Ovary (tissue), 9 donors: ENCODE results near the gene LRFN4. TPM values are rescaled to one million over a fixed set of nuclear protein-coding genes. Genes with fewer than 3 reads are reported as not detected.

Experiments
- DNase-seq, 5 donors: peaks; one replicate each; pipeline ENCODE4 v3.0.0-alpha.2; 2019 to 2020
- H3K27ac ChIP-seq, 2 donors: fragments of 200-600 bp; one replicate each; pipeline versions ENCODE4 v1.5.1 to v1.8.0; 2019 to 2022
- H3K27me3 ChIP-seq: fragments of 200-600 bp; one replicate; pipeline ENCODE4 v1.8.0; 2022
- H3K36me3 ChIP-seq: fragments of 200-600 bp; sonication (generic); one replicate; pipeline ENCODE4 v1.5.1; 2019
- H3K4me1 ChIP-seq: one replicate; pipeline ENCODE4 v1.8.1; 2013; ENCODE audit warnings: mild to moderate bottlenecking, moderate library complexity; ENCODE audit not compliant: insufficient read depth
- H3K4me3 ChIP-seq: fragments of 200-600 bp; sonication (generic); one replicate; pipeline ENCODE4 v1.5.1; 2017
- H3K9me3 ChIP-seq, 2 donors: fragments of 200-600 bp in 1 of 2; sonication (generic) in 1 of 2; one replicate each; pipeline versions ENCODE4 v1.5.1 to v1.8.1; 2013 to 2019; ENCODE audit warnings: mild to moderate bottlenecking in 1 of 2, moderate library complexity in 1 of 2
- EP300 ChIP-seq: sonication (generic); formaldehyde crosslinking; IDR thresholded peaks from one replicate; pipeline ENCODE4 v1.6.1; 2017; ENCODE audit warnings: antibody characterized with exemption
- POLR2A ChIP-seq: fragments of 450-650 bp; IDR thresholded peaks from one replicate; pipeline ENCODE4 v1.6.1; 2017; ENCODE audit warnings: antibody characterized with exemption, mild to moderate bottlenecking, moderate library complexity
- WGBS, 3 donors: extraction: QIAGEN DNeasy Blood & Tissue Kit in 1 of 3; methylation state at CpG; one replicate each; pipeline versions ENCODE4 v1.1.5 to v1.1.7; 2013 to 2017; 5-methylcytosine and 5-hydroxymethylcytosine counted together
- intact Hi-C, 4 donors: fragments of 100-400 bp; cut with DNase I; formaldehyde crosslinking; loops; one replicate each; pipeline versions ENCODE4 v1.11.0 to v1.15.1; 2022 to 2023
- polyA plus RNA-seq, 2 donors: library from polyadenylated mRNA; stranded (reverse); fragments of 200-250 nt in 1 of 2; fragments of 350-450 nt in 1 of 2; fragmentation: Illumina TruSeq in 1 of 2; extraction: RNeasy Lipid Tissue Mini Kit (QIAGEN cat#74804) in 1 of 2; gene quantifications; one replicate each; pipeline ENCODE4 v1.2.3, GENCODE V29; 2013 to 2014
- total RNA-seq, 7 donors: library from RNA; depleted of rRNA in 2 of 7; stranded (reverse); fragments of >200 nt in 2 of 7; fragmentation: NEBNext Ultra II Directional in 3 of 7; extraction: Animal tissue kit (Norgen Biotek cat#: 25700) in 3 of 7; gene quantifications; one replicate each; pipeline versions ENCODE4 v1.1.0 to v1.2.4, GENCODE V29; 2016 to 2023
- TF ChIP-seq, protein P1 (sequence below), 3 donors: fragments of 450-650 bp in 2 of 3; fragments of 200-600 bp in 1 of 3; IDR thresholded peaks; one replicate each; pipeline versions ENCODE4 v1.5.1 to v1.8.0; 2016 to 2022; ENCODE audit warnings: antibody characterized with exemption in 3 of 3, mild to moderate bottlenecking in 1 of 3
- donor health status: DM: no; HTN: no; CAD: no; lungs with moderate emphysema.
- donor health status: DM: no; HTN: no; CAD: no.
- donor health status: Bipolar disorder and iron deficiency.
- donor health status: DM: yes; HTN: yes; CAD: no.
- donor health status: DM: no; HTN: no; CAD: no.
- donor health status: DM: yes; HTN: yes; CAD: no.

The LRFN4 gene
- total and polyA plus RNA-seq, 9 donors: 1.3 to 18.1 (median 9.3) TPM; not detected in 1

DNA sequence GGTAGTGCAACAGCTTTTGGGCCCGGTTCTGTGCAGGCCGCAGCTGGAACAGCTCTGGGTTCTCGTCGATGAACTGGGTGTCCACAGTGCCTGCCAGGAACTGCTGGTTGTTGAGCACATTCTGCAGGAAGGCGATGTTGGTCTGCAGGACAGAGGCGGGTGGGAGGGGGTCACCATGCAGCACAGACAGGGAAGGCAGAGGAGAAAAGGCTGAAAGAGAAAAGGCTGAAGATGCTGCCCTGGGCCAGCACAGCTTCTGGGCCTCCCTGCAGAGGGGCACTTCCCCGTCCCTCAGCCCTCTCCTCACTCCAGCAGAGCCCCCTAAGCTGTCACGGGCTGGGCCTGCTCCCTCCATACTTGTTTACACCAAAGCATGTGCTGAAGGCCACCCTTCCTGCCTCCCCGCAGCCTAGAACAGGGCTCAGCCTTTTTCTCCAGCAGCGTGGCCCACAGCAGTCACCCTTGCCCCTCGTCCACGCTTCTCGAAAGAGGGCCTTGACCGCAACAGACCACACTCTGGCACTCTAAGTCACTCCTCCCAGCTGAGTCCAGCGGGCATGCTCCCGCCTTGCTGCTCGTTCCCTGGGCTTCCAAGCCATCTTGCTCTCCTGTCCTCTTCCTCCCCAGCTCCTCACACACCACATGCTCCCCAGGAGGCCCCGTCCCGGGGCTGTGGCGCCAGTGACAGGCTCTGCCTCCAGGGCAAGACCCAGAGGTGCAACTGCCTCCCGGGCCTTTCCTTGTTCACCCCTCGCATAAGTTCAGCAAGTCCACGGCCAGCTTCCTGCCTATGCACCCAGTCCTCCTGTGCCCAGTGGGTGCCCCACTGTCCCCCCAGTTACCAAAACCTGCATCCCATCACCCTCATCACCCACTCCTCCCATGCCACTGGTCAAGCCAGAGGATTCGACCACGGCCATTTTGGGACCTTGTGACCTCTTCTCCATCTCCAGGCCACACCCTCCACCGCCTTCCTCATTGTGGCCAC, 3.3 kb upstream of the LRFN4 start:
- TF ChIP-seq, protein P1, sequence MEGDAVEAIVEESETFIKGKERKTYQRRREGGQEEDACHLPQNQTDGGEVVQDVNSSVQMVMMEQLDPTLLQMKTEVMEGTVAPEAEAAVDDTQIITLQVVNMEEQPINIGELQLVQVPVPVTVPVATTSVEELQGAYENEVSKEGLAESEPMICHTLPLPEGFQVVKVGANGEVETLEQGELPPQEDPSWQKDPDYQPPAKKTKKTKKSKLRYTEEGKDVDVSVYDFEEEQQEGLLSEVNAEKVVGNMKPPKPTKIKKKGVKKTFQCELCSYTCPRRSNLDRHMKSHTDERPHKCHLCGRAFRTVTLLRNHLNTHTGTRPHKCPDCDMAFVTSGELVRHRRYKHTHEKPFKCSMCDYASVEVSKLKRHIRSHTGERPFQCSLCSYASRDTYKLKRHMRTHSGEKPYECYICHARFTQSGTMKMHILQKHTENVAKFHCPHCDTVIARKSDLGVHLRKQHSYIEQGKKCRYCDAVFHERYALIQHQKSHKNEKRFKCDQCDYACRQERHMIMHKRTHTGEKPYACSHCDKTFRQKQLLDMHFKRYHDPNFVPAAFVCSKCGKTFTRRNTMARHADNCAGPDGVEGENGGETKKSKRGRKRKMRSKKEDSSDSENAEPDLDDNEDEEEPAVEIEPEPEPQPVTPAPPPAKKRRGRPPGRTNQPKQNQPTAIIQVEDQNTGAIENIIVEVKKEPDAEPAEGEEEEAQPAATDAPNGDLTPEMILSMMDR (IDR thresholded peaks at IDR 0.05): no peak
- TF ChIP-seq POLR2A (no peak), EP300 (no peak)
- Histone ChIP-seq H3K27ac (no peak overlapping the region), H3K27me3 (no peaks in the 10 kb centered on the region), H3K4me3 (no peak overlapping the region), H3K4me1 (peaks cover 3% of the 10 kb centered on the region), H3K36me3 (no peaks in the 10 kb centered on the region), H3K9me3 (no peaks in the 10 kb centered on the region)
- 88 to 89% (median 89%) methylated on average over 26 of the region's 26 CpGs for WGBS, 3 donors
- intact Hi-C loops: no loop called here
- DNase-seq: peak in 1 of 5 donors; percentile 20

- 90 to 91% (median 90%) methylated on average over 12 of the region's 12 CpGs for WGBS, 3 donors
- peaks cover 3% of the 10 kb centered on the region for H3K4me1 ChIP-seq
- intact Hi-C loops: no loop called here
- no peaks in the 10 kb centered on the region for H3K9me3 ChIP-seq
- H3K27ac ChIP-seq: no peak overlapping the region
- no peak overlapping the region for H3K4me3 ChIP-seq
- H3K27me3 ChIP-seq: no peaks in the 10 kb centered on the region
- H3K36me3 ChIP-seq: no peaks in the 10 kb centered on the region
- TF ChIP-seq EP300 (no peak), POLR2A (no peak)
- TF ChIP-seq, protein P1 (IDR thresholded peaks at IDR 0.05): no peak
- no peak for DNase-seq
Observed at GRCh38 chr11:66854231-66854661, 2.6 kb upstream of the LRFN4 start.

DNA sequence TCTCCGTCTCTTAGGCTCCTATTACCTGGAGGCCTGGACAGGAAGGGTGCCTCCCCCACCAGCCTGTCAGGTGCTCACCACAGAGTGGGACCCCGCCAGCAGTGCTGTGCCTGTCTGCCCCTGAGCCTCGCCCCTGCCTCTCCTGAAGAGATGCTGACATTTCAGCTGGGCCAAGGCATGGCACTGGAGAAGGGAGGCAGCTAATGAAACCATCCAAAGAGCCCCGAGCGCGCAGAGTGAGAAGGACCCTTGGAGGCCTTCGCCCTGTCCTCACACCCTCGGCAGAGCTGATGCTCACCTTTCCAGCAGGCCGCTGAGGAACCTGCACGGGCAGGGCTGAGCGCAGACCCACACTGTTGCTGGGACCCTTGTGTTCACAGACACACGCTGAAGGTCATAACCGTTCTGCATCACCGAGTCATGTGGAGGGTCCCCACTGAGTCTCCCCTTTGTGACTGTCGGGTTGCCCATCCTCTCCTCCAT, 2.1 kb upstream of the LRFN4 start:
- Histone ChIP-seq H3K9me3 (no peaks in the 10 kb centered on the region), H3K4me1 (peaks cover 3% of the 10 kb centered on the region), H3K27ac (no peak overlapping the region), H3K27me3 (no peaks in the 10 kb centered on the region), H3K4me3 (no peak overlapping the region), H3K36me3 (no peaks in the 10 kb centered on the region)
- no peak for TF ChIP-seq POLR2A
- TF ChIP-seq, protein P1 (IDR thresholded peaks at IDR 0.05): no peak
- no peak for TF ChIP-seq EP300
- intact Hi-C loops: no loop called here
- DNase-seq: peak in 1 of 5 donors; percentile 26
- 91 to 94% (median 94%) methylated on average over 12 to 15 of the region's 15 CpGs for WGBS, 3 donors

- 6 to 10% (median 7%) methylated on average over 28 to 51 of the region's 51 CpGs for WGBS, 3 donors
- no peaks in the 10 kb centered on the region for H3K36me3 ChIP-seq
- H3K9me3 ChIP-seq: no peaks in the 10 kb centered on the region
- H3K4me1 ChIP-seq: peaks cover 3% of the 10 kb centered on the region
- H3K4me3 ChIP-seq: peak overlapping the region; percentile 64
- H3K27ac ChIP-seq: peak overlapping the region; percentile 35 to 79
- no peaks in the 10 kb centered on the region for H3K27me3 ChIP-seq
- intact Hi-C loops: no loop called here
- DNase-seq: peak; percentile 89 to 94 (median 91)
- TF ChIP-seq, protein P1 (IDR thresholded peaks at IDR 0.05): peak in 1 of 3 donors; percentile 15
- TF ChIP-seq POLR2A (peak; percentile 44), EP300 (no peak)
Observed at GRCh38 chr11:66855574-66856495, 1.0 kb upstream of the LRFN4 start.
